Measurements from ENCODE around the gene RAP1GDS1.

The RAP1GDS1 gene

GRCh38 chr4:98305576-98305975, 44.4 kb downstream of the RAP1GDS1 start:
- no peak overlapping the region for H2AFZ ChIP-seq
- H3K4me3 ChIP-seq (ENCODE audit: low read depth, low read length), result no peak overlapping the region
- no peaks in the 10 kb centered on the region for H3K4me1 ChIP-seq
- no peaks in the 10 kb centered on the region for H3K9me3 ChIP-seq (ENCODE audit: control insufficient read depth, low read length)
- H3K36me3 ChIP-seq (ENCODE audit: control insufficient read depth, insufficient read depth, low read length), result no peaks in the 10 kb centered on the region
- H3K27ac ChIP-seq, result no peak overlapping the region
- no peak overlapping the region for H3K4me2 ChIP-seq (ENCODE audit: low read length)
- no peak for TF ChIP-seq CTCF (IDR thresholded peaks at IDR 0.05)
- H3K27me3 ChIP-seq (ENCODE audit: control insufficient read depth, insufficient read depth, low read length), result no peaks in the 10 kb centered on the region
- no peaks in the 10 kb centered on the region for H3K79me2 ChIP-seq
- no peak overlapping the region for H3K9ac ChIP-seq

- no peak for TF ChIP-seq CTCF (IDR thresholded peaks at IDR 0.05)
- Histone ChIP-seq H3K36me3 (ENCODE audit: control insufficient read depth, insufficient read depth, low read length) (no peaks in the 10 kb centered on the region), H2AFZ (no peak overlapping the region), H3K27ac (no peak overlapping the region), H3K27me3 (ENCODE audit: control insufficient read depth, insufficient read depth, low read length) (no peaks in the 10 kb centered on the region), H3K4me3 (ENCODE audit: low read depth, low read length) (no peak overlapping the region), H3K9me3 (ENCODE audit: control insufficient read depth, low read length) (no peaks in the 10 kb centered on the region), H3K79me2 (no peaks in the 10 kb centered on the region), H3K9ac (no peak overlapping the region), H3K4me2 (ENCODE audit: low read length) (no peak overlapping the region), H3K4me1 (no peaks in the 10 kb centered on the region)
Measured at GRCh38 chr4:98310867-98311266, 49.7 kb downstream of the RAP1GDS1 start.

- Histone ChIP-seq H3K9ac (no peak overlapping the region), H3K27ac (no peak overlapping the region), H3K4me1 (no peaks in the 10 kb centered on the region), H2AFZ (no peak overlapping the region), H3K36me3 (ENCODE audit: control insufficient read depth, insufficient read depth, low read length) (no peaks in the 10 kb centered on the region), H3K9me3 (ENCODE audit: control insufficient read depth, low read length) (no peaks in the 10 kb centered on the region), H3K4me2 (ENCODE audit: low read length) (no peak overlapping the region), H3K79me2 (no peaks in the 10 kb centered on the region), H3K27me3 (ENCODE audit: control insufficient read depth, insufficient read depth, low read length) (no peaks in the 10 kb centered on the region), H3K4me3 (ENCODE audit: low read depth, low read length) (no peak overlapping the region)
- TF ChIP-seq CTCF (IDR thresholded peaks at IDR 0.05), result no peak
Measured at GRCh38 chr4:98311656-98312055, 50.5 kb downstream of the RAP1GDS1 start.

GRCh38 chr4:98314791-98315565, 53.8 kb downstream of the RAP1GDS1 start:
- Histone ChIP-seq H3K27me3 (ENCODE audit: control insufficient read depth, insufficient read depth, low read length) (no peaks in the 10 kb centered on the region), H2AFZ (no peak overlapping the region), H3K4me3 (ENCODE audit: low read depth, low read length) (no peak overlapping the region), H3K4me2 (ENCODE audit: low read length) (no peak overlapping the region), H3K27ac (no peak overlapping the region), H3K9ac (no peak overlapping the region), H3K79me2 (no peaks in the 10 kb centered on the region), H3K36me3 (ENCODE audit: control insufficient read depth, insufficient read depth, low read length) (no peaks in the 10 kb centered on the region), H3K4me1 (no peaks in the 10 kb centered on the region), H3K9me3 (ENCODE audit: control insufficient read depth, low read length) (no peaks in the 10 kb centered on the region)
- no peak for TF ChIP-seq CTCF (IDR thresholded peaks at IDR 0.05)

GRCh38 chr4:98318521-98318920, 57.3 kb downstream of the RAP1GDS1 start:
- no peaks in the 10 kb centered on the region for H3K36me3 ChIP-seq (ENCODE audit: control insufficient read depth, insufficient read depth, low read length)
- H2AFZ ChIP-seq, result no peak overlapping the region
- H3K4me1 ChIP-seq, result no peaks in the 10 kb centered on the region
- H3K27ac ChIP-seq, result no peak overlapping the region
- H3K9me3 ChIP-seq (ENCODE audit: control insufficient read depth, low read length), result no peaks in the 10 kb centered on the region
- no peak for TF ChIP-seq CTCF (IDR thresholded peaks at IDR 0.05)
- no peak overlapping the region for H3K4me2 ChIP-seq (ENCODE audit: low read length)
- no peaks in the 10 kb centered on the region for H3K27me3 ChIP-seq (ENCODE audit: control insufficient read depth, insufficient read depth, low read length)
- no peak overlapping the region for H3K4me3 ChIP-seq (ENCODE audit: low read depth, low read length)
- H3K9ac ChIP-seq, result no peak overlapping the region
- H3K79me2 ChIP-seq, result no peaks in the 10 kb centered on the region
